Measurements from ENCODE around the gene TRABD2A.
A peak's percentile ranks its signal among the peaks of the same experiment; 100 is the strongest.
"Not testable (repeated sequence)": the region's sequence is repeated elsewhere in the genome, so short reads cannot be mapped to it uniquely, and the experiment has no call there.

The TRABD2A gene, protein sequence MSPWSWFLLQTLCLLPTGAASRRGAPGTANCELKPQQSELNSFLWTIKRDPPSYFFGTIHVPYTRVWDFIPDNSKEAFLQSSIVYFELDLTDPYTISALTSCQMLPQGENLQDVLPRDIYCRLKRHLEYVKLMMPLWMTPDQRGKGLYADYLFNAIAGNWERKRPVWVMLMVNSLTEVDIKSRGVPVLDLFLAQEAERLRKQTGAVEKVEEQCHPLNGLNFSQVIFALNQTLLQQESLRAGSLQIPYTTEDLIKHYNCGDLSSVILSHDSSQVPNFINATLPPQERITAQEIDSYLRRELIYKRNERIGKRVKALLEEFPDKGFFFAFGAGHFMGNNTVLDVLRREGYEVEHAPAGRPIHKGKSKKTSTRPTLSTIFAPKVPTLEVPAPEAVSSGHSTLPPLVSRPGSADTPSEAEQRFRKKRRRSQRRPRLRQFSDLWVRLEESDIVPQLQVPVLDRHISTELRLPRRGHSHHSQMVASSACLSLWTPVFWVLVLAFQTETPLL

DNA sequence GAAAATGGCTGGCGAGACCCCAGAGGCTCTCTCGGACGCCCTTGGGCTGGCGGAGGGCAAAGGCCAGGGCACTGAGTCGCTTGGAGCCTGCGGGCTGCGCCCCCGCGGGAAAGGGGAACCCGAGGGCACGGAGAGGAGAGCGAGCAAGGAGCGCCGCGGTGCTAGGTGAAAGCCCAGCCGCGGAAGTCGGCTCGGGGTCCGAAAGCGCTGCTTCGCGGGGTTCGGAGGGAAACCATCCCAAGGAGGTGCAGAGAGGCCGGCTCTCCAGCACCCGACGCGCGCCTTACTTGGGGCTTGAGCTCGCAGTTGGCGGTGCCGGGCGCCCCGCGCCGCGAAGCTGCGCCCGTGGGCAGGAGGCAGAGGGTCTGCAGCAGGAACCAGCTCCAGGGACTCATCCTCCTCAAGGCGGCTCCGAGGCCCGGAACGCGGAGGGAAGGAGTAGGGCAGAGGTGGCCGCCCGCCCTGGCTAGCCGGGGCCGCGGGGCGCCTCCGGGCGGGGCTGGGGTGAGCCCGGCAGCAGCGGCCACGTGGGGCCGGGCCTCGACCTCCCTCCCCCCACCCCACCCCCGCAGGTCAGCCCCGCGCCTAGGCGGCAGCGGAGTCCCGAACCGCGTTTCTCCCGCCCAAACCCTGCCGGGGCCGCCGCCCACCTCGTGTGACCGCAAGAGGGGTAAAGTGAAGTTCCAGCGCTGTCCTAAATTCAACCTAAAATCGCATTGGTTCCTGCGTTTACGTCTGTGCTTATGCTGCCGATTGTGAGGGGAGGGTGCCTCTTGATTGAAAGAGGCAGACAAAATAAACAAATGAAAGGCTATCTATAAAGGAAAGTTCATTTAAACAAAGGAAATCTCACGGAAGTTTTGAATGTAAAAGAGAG is at the start of gene TRABD2A:
TRABD2A (minus strand) TSS at position 440 of the 877 bp plus-strand sequence; CDS start at position 395, 45 bp downstream.
- in situ Hi-C loops (cut with MboI; ENCODE audit: low pct_unique_long_range_greater_than_20kb, low sequenced_read_pairs), result no loop called here

DNA sequence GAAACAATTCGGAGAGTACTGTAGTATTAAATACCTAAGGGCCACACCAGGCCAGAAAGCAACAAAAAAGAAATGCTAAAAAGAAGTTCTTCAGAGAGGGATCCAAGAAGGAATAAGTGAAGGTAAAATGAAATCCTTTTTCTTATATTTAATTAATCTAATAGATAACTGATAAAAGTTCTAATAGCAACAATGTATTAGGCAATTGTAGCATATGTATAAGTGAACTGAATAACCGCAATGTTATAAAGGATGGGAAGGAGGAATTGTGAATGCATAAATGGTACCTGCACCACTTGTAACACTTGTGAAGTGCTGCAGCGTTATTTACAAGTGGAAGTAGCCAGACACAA is 46.4 kb upstream of the TRABD2A start:
- in situ Hi-C loops (cut with MboI; ENCODE audit: low pct_unique_long_range_greater_than_20kb, low sequenced_read_pairs), result no loop called here
- DNase-seq, result no peak

More for the DNA sequence above, at the start of gene TRABD2A:
- DNase-seq, result peak; percentile 52

DNA sequence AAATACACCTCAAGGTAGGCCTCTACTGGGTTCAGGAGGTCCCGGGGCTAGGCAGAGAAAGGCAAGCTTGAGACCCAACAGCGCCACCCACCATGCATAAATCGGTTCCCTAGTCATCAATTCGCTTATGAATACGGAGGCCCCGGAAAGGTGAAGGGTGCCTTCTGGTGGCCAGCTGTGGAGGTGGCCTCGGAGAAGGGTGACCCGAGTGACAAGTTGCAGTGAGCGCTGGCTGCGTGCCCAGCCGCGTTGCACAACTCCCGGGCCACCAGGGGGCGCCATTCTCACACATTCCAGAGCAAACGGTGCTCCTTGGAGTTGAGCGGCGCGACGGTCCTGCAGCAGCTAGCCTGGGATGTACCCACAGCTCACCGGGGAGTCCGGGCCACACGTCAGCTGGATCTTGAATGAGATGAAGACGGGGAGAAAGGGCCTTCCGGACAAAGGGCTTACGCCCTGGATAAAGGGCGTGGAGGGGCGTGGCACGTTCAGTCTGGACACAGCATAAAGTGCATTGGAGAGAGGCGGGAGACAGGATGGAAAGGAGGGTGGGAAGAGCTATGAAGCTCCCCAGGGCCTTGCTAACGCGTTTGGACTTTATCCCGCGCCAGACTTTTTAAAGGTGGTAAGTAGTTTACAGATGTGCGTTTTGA is 45.0 kb upstream of the TRABD2A start:
- in situ Hi-C loops (cut with MboI; ENCODE audit: low pct_unique_long_range_greater_than_20kb, low sequenced_read_pairs), result no loop called here
- DNase-seq, result peak; percentile 100

DNA sequence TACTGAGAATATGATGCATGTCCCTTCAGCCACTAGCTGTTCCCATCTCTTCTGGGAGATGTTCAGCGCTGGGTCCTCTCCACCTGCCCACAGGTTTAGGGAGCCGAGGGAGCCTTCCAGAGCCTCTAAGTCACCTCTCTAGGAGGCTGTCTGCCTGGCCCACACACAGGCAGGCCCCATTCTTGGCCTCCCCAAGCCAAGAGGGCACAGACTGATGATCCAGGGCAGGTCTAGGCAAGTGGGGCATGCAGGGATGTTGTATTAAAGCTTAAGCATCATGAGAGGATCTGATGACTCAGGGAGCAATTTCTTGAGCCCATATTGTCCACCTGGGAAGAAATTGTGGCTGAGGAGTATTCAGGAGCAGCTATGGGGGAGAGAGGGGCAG is 44.4 kb upstream of the TRABD2A start:
- in situ Hi-C loops (cut with MboI; ENCODE audit: low pct_unique_long_range_greater_than_20kb, low sequenced_read_pairs), result no loop called here
- no peak for DNase-seq

DNA sequence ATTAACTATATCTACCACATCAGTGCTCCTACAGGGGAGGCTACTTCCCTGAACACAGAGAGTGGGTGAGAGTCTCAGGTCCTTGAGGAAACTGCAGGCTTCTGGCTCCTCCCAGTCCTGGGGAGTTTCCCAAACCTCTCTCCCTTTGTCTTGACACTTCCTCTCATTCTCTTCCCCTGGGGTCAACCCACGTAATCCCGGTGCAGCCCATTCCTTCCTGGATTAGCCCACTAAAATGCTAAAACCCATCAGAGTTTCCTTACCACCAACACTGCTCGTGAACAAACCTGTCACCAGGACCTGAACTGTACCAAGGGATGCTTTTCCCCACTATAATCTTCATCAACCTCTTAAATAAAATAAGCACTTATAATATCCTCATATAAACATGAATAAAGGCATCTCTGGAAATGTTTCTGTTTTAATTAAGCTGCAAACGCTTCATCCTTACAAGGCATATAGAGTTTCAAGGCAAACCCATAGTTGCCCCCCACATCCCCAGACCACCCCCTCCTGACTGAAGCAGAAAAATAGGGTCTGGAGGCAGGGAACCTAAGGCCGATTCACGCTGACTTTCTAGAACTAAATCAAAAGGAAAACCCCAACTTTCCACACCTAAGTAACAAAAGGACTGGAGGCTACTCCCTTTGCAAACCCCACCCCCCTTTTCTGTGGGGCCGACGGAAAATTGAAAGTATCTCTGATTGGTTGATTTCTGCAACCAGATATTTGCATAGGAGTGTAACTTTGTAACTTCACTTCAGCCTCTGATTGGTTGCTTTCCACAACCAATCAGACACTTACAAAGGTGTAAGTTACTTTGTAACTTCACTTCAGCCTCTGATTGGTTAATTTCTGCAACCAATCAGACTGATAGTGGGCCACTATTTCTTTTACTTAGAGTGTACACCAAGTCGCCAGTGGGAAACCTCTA is 43.6 kb upstream of the TRABD2A start:
- peak; percentile 37 for DNase-seq

DNA sequence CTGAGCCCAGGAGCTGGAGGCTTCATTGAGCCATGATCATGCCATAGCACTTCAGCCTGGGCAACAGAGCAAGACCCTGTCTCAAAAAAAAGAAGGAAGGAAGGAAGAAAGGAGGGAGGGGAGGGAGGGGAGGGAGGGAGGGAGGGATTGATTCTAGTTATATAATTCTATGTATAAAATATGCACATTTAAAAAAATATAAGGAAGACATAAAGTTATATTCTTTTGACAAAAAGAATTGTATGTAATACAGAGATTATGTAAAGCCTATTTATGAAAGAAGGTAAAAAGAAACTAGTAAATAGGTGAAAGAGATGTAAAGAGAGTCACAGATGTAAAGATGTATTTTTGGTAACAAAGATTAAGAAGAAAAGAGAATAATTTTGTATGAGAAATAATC is 42.1 kb upstream of the TRABD2A start:
- no peak for DNase-seq
- in situ Hi-C loops (cut with MboI; ENCODE audit: low pct_unique_long_range_greater_than_20kb, low sequenced_read_pairs), result no loop called here

More for the DNA sequence above, 43.6 kb upstream of the TRABD2A start:
- in situ Hi-C loops (cut with MboI; ENCODE audit: low pct_unique_long_range_greater_than_20kb, low sequenced_read_pairs), result no loop called here

DNA sequence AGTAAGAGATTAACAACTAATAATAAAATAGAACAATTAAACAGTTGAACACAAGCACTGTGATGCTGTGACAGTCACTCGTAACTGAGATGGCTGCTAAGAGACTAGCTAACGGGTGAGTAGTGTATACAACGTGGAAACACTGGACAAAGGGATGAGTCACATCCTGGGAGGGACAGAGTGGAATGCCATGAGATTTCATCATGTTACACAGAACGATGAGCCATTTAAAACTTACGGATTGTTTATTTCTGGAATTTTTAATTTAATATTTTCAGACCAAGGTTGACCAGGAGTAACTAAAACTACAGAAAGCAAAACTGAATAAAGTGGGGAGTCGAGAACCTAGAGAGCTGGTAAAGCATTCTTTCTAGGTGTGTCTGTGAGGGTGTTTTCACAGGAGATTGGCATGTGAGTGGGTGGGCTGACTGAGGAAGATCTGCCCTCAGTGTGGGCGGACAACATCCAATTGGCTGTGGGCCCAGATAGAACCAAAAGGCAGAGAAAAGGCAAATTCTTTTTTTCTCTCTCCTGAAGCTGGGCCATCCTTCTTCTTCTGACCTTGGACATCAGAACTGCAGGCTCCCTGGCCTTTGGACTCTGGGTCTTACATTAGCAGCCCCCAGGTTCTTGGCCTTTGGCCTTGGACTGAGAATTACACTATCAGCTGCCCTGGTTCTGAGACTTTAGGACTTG is 39.1 kb upstream of the TRABD2A start:
- in situ Hi-C loops (cut with MboI; ENCODE audit: low pct_unique_long_range_greater_than_20kb, low sequenced_read_pairs), result no loop called here
- DNase-seq, result peak; percentile 25

DNA sequence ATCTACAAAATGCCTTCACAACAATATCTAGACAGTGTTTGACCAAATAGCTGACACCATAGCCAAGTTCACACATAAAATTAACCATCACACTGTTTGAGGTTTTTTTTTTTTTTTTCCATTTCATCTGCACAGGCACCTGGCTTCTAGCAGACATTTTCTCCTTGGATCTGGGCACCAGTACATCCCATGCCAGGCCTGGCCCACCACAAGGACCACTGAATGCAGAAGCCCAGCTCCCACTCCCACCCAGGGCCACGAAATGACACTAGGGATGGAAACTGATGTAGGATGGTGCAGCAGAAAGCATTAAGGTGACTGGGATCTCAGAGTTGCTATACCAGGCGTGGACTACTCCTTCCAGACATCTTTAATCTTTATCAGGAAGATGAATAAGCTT is 37.5 kb upstream of the TRABD2A start:
- in situ Hi-C loops (cut with MboI; ENCODE audit: low pct_unique_long_range_greater_than_20kb, low sequenced_read_pairs), result no loop called here

DNA sequence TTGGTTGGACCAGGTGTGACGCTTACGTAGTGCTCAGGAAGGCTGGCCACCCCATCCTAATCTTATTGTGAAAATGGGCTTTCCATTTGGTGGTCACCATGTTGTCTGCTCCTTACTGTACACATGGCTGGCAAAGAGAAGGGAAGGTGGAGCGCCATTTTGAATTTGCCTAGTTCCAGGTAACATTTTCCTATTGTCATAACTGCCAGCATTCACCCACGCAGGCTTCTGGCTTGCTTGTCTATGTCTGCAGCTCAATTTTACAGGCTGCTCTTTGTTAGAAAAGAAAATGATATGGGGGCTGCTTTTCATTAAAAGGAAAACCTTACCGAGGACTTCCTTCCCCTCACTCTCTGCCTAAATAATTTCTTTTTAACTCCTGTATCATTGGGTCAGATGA is 36.9 kb upstream of the TRABD2A start:
- in situ Hi-C loops (cut with MboI; ENCODE audit: low pct_unique_long_range_greater_than_20kb, low sequenced_read_pairs), result not testable (repeated sequence)

More for the DNA sequence above, 37.5 kb upstream of the TRABD2A start:
- DNase-seq, result no peak

DNA sequence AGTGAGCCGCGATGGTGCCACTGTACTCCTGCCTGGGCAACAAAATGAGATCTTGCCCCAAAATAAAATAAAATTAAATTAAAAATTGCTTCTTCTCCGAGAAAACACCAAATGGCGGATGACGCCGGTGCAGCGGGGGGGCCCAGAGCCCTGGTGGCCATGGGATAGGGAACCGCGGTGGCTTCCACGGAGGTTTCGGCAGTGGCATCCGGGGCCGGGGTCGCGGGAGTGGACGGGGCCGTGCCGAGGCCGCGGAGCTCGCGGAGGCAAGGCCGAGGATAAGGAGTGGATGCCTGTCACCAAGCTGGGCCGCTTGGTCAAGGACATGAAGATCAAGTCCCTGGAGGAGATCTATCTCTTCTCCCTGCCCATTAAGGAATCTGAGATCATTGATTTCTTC is 34.8 kb upstream of the TRABD2A start:
- in situ Hi-C loops (cut with MboI; ENCODE audit: low pct_unique_long_range_greater_than_20kb, low sequenced_read_pairs); DNase-seq: not testable (repeated sequence)

More for the DNA sequence above, 36.9 kb upstream of the TRABD2A start:
- not testable (repeated sequence) for DNase-seq

DNA sequence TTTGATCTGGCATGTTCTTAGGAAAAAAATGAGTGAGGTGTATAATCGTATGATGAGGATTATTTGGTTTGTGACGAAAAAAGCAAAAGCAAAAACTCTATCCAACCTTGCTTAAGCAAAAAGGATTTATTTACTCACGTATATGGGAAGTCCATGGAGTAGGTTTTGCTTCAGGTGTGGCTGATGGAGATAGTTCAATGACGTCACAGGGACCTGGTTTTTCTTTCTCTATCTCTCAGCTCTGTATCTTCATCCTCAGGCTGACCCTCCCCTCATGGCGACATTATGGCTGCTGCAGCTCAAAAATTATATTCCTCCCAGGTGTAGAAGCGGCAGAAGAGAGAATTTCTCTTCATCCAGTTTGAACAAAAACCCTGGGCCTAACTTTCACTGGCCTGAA is 33.5 kb upstream of the TRABD2A start:
- DNase-seq, result no peak
- in situ Hi-C loops (cut with MboI; ENCODE audit: low pct_unique_long_range_greater_than_20kb, low sequenced_read_pairs), result no loop called here

DNA sequence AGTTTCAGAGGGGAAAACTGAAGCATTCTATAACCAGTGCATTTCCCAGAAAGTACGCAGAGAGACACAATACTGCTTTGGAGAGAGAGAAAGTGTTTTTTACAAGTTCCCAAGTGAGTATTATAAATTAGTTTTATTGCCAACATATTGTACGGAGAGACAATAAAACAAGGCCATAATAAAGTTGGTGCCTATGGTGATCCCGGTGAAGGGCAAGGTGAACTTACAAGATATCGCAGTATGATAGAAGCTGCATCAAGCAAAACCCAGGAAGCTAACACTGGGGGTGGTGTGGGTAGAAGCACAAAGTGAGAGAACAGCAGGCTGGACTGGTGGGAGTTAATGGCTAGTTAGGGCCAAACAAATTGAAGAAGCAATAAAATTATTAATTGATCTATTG is 32.1 kb upstream of the TRABD2A start:
- in situ Hi-C loops (cut with MboI; ENCODE audit: low pct_unique_long_range_greater_than_20kb, low sequenced_read_pairs), result no loop called here
- no peak for DNase-seq

DNA sequence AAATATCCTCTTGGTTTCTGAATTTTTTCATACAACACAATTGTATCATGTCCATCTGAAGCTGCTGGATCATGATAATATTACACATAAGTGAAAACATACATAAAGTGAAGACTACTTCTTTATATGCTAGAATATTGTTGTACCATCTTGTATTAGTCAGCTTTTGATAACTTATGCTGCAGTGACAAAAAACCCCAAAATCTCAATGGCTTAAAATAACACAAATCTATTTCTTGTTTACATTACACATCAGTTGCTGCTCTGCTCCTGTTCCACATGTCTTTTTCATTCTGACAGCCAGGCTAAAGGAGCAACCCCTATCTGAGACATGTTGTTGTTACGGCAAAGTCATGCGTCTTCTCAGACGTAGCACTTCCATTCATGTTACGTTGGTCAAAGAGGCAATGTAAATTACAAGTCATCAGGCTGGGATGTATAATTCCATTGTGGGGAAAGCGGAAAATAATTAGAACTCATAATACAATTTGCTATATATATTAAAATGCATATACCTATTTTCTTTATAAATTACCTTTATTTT is 30.3 kb upstream of the TRABD2A start:
- DNase-seq, result no peak
- in situ Hi-C loops (cut with MboI; ENCODE audit: low pct_unique_long_range_greater_than_20kb, low sequenced_read_pairs), result no loop called here

DNA sequence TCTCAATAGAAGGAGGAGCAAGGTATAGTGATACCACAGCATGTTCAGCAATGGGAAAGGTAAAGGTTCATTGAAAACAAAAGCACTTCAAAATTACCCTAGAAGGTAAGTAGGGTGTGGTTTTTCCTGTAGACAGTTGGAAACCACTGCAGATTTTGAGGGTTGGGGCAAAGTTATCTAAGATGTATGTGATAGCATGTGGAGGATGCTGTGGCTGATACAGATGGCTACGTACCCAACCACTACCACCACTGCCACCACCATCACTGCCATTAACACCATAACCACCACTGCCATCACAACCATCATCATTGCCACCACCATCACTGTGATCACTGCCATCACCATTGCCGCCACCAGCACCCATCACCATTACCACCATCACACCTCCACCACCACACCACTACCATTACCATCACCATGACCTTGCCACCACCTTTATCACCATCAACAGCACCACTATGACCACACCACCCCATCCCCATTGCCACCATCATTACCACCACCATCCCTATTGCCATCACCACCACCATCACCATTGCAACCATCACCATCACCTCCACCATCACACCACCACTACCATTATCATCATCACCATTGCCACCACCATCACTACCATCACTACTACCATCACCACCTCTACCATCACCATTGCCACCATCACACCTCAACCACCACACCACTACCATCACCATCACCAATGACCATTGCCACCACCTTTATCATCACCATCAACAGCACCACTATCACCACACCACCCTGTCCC is 28.2 kb upstream of the TRABD2A start:
- in situ Hi-C loops (cut with MboI; ENCODE audit: low pct_unique_long_range_greater_than_20kb, low sequenced_read_pairs), result no loop called here
- no peak for DNase-seq

DNA sequence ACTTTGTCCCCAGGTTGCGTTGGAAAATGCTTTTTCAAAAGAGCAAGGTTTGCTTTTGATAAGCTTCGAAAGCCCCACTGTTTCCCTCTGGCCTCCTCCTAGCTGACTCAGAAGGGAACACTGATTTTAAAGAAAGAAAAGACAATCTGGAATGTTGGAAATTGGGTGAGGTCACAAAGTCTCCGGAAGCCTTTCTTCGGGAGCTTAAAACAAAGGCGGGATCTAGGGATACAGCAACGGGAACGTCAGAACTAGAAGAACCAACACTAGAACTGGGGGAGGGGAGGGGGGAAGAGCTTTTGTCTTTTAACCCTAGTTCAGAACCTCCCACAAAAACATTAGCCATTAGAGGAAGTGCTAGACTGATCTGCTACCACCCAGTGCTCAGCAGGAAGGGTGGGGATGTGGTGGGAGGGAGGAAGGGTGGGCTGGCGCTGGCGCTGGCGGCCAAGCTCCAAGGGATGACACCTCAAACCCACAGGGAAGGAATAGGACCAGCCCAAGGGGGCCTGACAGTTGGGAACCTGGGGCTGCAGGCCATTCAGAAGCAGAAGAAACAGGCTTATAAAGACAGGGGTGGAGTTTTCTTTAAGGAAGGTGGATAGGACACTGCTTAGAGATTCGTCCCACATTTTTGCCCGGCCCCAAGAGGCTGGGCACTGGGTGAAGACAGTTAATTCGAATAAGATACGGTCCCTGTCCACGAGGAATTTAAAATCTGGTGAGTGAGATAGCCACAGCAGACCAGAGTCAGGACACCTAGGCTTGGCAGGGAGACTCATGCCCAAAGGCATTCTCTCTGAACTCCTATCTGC is 26.2 kb upstream of the TRABD2A start:
- peak; percentile 88 for DNase-seq
- in situ Hi-C loops (cut with MboI; ENCODE audit: low pct_unique_long_range_greater_than_20kb, low sequenced_read_pairs), result no loop called here

Measured in KBM-7 (cell line).